Stimulated activated CD4-positive, alpha-beta T cell treated with anti-CD3 and anti-CD28 coated beads, Interleukin-12 subunit alpha, Interleukin-12 subunit beta, amount 100 ng/mL, for 4 hours (primary cell): Measurements from ENCODE around the gene RNF38.
"Not testable (repeated sequence)": the region's sequence is repeated elsewhere in the genome, so short reads cannot be mapped to it uniquely, and the experiment has no call there.

Source experiments
- DNase-seq: peaks from one replicate; pipeline ENCODE4 v3.0.0-alpha.2; 2020

RNF38 gene

DNA sequence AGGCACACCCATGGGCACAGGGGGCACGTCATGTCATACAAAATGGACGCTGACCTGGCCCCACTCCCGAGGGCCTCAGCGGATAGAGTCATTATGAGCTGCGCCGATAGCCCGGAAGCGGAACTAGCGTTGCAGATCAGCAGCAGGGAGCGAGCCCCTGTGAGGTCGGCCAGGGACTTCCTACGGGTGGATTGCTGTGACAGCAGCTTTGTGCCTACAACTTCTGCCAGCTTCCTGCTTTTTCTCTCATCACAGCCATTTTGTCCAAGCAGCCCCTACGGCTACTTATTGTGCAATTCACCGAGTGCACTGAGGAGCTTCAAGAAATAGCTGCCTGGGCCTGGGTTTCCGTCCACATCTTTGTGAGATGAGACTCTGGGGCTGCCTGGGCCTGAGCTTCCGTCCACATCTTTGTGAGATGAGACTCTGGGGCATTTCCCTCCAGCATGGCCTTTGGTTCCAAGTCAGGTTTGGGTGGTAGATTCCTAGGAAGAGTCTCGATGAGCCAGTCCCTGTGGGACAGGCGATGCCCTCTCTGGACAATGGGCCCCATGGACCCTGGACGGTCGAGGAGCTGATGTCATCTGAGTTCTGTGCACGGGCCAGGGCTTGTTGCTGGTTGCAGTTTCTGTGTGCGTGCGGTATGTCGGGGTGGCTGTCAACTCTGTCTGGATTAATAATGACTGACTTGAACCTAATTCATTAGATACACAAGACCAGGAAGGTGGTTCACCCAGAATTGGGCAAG lies 74.8 kb downstream of the RNF38 start:
- no peak for DNase-seq

DNA sequence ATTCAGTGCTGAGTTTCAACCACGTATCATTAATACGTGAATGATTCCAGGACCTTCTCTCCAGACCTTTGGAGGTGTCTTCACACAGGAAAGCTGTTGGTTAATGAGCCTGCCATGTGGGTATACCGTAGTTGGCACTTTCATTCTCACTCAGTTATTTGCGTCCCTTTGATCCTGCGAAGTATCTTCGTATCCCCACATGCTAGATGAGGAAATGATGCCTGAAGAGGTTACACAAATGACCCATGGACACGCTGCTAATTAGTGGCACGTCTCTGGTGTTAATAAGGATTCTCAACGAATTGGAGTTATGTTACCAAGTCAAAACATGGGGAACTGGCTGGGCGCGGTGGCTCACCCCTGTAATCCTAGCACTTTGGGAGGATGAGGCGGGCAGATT lies 76.1 kb downstream of the RNF38 start:
- DNase-seq: no peak

- no peak for DNase-seq
Observed at GRCh38 chr9:36322462-36322861, 77.6 kb downstream of the RNF38 start.

- not testable (repeated sequence) for DNase-seq
Observed at GRCh38 chr9:36321903-36322302, 78.2 kb downstream of the RNF38 start.

DNA sequence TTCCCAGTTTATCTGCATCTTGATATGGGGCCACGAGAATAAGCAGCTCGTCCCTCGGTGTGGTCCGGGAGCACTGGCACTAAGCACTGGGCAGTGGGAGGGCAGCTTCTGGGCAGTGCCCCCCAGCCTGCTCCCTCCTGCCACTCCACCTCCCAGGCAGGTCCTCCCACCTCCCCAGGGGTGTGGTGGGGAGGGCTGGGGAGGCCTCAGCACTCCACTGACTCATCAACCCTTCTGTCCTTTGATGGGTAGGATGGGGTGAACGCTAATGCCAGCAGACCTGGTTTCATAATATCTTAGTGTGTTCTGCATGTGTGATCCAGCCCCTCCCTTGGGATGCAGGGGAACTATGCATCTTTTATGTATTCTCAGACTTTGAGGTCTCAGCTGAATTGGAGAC lies 79.6 kb downstream of the RNF38 start:
- DNase-seq: no peak

DNA sequence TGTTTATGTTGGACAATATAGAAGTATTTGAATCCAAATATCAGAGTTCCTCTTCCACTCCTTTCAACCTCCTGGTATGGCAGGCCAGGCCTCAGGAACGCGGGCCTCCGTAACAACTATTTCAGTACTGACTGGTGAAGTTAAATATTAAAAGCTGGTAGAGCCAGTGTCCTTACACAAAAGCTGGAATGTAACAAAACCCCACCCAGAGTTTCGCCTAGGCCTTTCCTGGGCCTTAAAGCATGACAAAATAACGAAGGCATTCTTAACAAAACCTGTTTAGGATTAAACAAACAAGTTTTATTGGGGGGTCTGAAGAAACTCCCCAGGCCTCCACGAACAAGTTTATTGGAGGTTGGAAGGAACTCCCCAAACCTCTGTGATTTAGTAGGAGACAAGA lies 80.3 kb downstream of the RNF38 start:
- DNase-seq: no peak

- no peak for DNase-seq
Observed at GRCh38 chr9:36319183-36319582, 80.9 kb downstream of the RNF38 start.

DNA sequence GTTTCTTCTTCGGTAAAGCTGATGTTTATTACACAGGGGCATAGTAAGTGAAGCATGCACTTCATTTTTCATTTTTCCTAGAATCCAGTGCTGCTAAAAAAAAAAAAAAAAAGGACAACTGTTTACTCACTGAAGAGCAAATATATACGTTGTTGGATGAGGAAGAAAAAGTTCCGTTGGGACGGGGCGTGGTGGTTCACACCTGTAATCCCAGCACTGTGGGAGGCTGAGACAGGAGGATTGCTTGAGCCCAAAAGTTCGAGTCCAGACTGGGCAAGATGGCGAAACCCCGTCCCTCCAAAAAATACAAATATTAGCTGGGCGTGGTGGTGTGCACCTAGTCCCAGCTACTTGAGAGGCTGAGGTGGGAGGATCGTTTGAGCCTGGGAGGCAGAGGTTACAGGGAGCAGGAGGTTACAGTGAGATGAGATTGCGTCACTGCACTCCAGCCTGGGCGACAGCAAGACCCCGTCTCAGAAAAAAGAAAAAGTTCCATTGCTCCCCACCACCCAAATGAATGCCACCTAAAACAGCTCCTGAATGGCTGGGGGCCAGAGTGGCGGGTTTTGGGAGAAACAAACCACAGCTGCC lies 81.8 kb downstream of the RNF38 start:
- DNase-seq: no peak

DNA sequence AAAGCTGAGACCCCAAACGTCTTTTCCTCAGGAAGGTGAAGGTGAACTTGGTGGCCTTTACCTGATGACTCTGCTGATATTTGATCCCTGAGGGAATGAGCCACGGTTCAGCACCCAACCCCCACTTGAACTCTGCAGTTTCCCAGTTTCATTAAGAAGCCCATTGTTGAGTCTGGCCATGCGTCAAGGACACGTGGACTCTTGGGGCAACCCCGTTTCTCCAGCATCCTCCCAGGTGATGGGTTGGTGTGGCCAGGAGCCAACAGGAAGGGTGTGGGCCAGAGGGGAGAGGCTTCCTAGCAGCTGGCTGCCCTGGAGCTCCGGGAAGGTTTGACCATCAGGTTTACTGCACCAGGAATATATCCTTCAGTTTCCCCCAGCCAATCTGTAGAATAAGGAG lies 82.3 kb downstream of the RNF38 start:
- DNase-seq: no peak

- no peak for DNase-seq
Observed at GRCh38 chr9:36316611-36317317, 83.3 kb downstream of the RNF38 start.

DNA sequence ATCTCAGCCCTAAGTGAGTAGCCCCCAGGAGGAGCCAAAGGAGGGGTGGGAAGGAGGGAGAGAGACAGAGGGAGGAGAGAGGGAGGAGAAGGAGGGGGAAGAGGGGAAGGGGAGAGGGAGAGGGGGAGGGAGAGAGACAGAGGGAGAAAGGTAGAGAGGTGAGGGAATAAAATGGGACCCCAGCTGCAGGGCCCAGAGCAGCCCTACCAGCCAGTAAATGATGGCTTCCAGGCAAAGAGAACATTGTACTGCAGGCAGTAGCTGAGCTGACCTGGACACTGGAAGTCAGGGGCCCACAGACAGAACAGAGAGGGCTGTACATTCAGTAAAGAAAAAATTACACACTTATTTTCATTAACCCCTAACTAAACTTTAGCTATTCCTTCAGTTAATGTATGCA lies 84.0 kb downstream of the RNF38 start:
- DNase-seq: no peak

DNA sequence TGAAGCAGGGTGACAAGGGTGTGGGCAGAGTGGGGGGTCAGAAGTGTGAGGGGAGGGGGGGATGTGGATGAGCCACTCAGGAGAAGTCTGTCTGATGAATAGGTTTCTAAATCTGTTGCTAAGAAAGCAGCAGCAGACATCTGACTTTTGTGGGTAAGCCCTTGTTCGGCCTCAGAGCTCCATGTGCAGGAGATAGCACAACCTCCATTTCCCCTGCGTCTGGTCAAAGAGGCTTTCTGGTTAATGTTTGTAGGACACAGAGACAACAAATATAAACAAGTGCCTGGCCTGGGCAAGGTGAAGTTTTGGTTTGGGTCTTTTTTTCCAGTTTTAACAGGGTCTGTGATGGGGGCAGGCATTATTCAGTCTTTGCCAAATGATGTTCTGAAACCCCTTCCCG lies 84.8 kb downstream of the RNF38 start:
- no peak for DNase-seq

- DNase-seq: no peak
Observed at GRCh38 chr9:36314740-36315139, 85.3 kb downstream of the RNF38 start.

- no peak for DNase-seq
Observed at GRCh38 chr9:36306471-36307306, 93.4 kb downstream of the RNF38 start.

- DNase-seq: not testable (repeated sequence)
Observed at GRCh38 chr9:36304366-36304765, 95.7 kb downstream of the RNF38 start.

- no peak for DNase-seq
Observed at GRCh38 chr9:36301227-36301626, 98.8 kb downstream of the RNF38 start.

DNA sequence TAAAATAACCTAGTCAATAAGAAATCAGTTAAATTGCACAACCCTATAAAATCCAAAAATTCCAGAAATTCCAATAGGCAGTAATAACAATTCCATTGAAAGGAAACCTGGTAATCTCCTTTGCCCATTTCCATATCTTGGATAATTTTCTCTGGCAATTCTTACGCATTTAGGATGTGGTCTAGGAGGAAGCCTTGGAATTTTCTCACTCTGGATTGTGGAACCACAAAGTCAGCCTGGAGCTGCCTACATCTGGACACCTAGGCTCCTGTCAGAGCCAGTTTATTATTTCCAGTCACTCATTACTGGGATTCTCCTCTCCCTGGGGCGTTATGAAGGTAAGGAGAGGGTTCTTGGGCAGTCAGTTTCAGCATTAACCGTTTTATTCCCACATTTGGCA lies 101.5 kb downstream of the RNF38 start:
- no peak for DNase-seq

DNA sequence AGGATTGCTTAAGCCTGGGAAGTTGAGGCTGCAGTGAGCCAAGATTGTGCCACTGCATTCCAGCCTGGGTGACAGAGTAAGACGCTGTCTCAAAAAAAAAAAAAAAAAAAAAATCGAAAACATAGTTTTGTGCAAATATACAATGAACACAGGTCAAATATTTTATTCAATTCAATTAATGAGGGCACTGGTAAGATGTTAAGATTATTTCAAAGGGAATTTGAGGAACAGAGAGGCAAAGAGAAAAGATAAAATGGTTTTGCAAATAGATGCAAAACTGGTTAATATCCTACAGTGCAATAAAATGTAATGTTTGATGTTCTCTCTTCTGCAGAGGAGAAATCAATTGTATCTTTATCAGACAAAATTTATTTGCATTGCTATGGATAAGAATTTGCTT lies 102.3 kb downstream of the RNF38 start:
- DNase-seq: no peak

- DNase-seq: not testable (repeated sequence)
Observed at GRCh38 chr9:36294996-36295395, 105.1 kb downstream of the RNF38 start.

DNA sequence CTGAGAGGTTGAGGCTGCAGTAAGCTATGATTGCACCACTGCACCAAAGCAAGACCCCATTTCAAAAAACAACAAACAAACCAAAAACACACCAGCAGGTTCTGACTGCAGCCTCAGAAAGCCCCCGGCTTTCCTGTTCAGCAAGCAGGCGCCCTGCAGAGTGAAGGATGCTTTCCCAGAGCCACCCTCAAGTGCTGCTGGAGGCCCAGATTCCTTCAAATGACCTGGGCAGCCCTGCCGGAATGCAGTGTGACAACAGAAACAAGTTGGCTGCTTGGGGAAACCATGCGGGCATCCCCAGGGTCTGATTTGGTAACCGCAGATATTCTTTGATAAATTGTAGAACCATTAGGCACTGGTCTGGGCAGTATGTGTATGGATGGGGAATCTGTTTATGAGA lies 106.2 kb downstream of the RNF38 start:
- no peak for DNase-seq

- no peak for DNase-seq
Observed at GRCh38 chr9:36293171-36293570, 106.9 kb downstream of the RNF38 start.

DNA sequence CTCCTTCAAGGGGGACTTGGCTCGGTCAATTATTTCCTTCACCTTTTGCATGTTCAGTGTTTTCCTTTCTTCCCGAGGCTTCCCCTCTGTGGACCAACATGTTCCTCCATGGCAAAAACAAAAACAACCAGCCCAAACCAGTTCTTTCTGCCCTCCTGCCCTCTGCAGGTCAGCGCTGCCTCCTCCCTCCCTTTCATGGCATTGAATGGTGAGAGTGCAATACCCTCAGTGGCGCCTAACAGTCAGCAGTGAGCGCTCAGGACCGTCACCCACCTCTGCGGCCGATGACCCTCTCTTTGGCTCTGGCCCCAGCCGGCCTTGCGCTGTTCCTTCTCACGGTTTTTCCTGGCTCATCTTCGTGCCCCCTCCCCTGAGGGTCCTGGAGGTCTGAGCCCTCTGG lies 107.4 kb downstream of the RNF38 start:
- no peak for DNase-seq

DNA sequence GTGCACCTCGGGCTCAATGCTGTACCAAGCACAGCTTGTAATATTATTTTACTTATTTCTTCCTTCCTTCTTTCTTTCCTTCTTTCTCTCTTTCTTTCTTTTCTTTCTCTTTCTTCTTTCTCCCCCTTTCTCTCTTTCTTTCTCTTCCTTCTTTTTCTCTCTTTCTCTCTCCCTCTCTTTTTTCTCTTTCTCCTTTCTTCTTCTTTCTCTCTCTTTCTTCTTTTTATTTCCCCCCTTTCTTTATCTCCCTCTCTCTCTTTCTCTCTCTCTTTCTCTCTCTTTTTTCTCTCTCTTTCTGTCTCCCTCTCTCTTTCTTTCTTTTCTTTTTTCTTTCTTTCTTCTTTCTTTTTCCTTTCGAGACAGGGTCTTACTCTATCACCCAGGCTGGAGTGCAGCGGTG lies 109.1 kb downstream of the RNF38 start:
- no peak for DNase-seq
